WTC11 (cell line): ENCODE data around the gene ZNF3. TPM values are rescaled to one million over a fixed set of nuclear protein-coding genes. Genes with fewer than 3 reads are reported as not detected.

Experiments
- CBFB ChIP-seq: sonication (generic); formaldehyde crosslinking; IDR thresholded peaks from 2 replicates; pipeline ENCODE4 v1.8.1; 2022; ENCODE audit warnings: mild to moderate bottlenecking, low read depth, missing genetic modification reagents
- EMX1 ChIP-seq: fragments of 250-450 bp; sonication (Bioruptor Pico); IDR thresholded peaks from 2 replicates; pipeline ENCODE4 v1.8.0; 2021; ENCODE audit warnings: mild to moderate bottlenecking
- ESRRA ChIP-seq: sonication (generic); formaldehyde crosslinking; IDR thresholded peaks from 2 replicates; pipeline ENCODE4 v1.8.1; 2022; ENCODE audit warnings: mild to moderate bottlenecking, missing genetic modification reagents, borderline replicate concordance
- FOXJ3 ChIP-seq: sonication (generic); formaldehyde crosslinking; IDR thresholded peaks from 2 replicates; pipeline ENCODE4 v1.9.0; 2021; ENCODE audit warnings: missing genetic modification reagents, mild to moderate bottlenecking, borderline replicate concordance
- GRHL2 ChIP-seq: fragments of 250-450 bp; sonication (Bioruptor Pico); IDR thresholded peaks from 2 replicates; pipeline ENCODE4 v1.8.0; 2022; ENCODE audit warnings: mild to moderate bottlenecking, moderate library complexity; ENCODE audit not compliant: insufficient replicate concordance, severe bottlenecking
- KAT7 ChIP-seq: sonication (generic); formaldehyde crosslinking; IDR thresholded peaks from 2 replicates; pipeline ENCODE4 v1.8.1; 2023; ENCODE audit warnings: missing genetic modification reagents, mild to moderate bottlenecking, borderline replicate concordance
- MXD4 ChIP-seq: fragments of 250-450 bp; sonication (Bioruptor Pico); IDR thresholded peaks from 2 replicates; pipeline ENCODE4 v1.8.0; 2021; ENCODE audit warnings: mild to moderate bottlenecking, moderate library complexity, borderline replicate concordance
- MYBL2 ChIP-seq: sonication (generic); formaldehyde crosslinking; IDR thresholded peaks from 2 replicates; pipeline ENCODE4 v1.8.1; 2023; ENCODE audit warnings: mild to moderate bottlenecking, moderate library complexity, missing genetic modification reagents
- NFATC4 ChIP-seq: fragments of 250-450 bp; sonication (Bioruptor Pico); IDR thresholded peaks from 2 replicates; pipeline ENCODE4 v1.9.0; 2021; ENCODE audit warnings: mild to moderate bottlenecking
- NFE2L1 ChIP-seq: sonication (generic); formaldehyde crosslinking; IDR thresholded peaks from 2 replicates; pipeline ENCODE4 v1.8.1; 2023; ENCODE audit warnings: missing genetic modification reagents
- NR3C1 ChIP-seq: sonication (generic); formaldehyde crosslinking; conservative IDR thresholded peaks from 2 replicates; pipeline ENCODE4 v1.8.1; 2023; ENCODE audit warnings: low read depth, mild to moderate bottlenecking, missing genetic modification reagents
- PREB ChIP-seq: sonication (generic); formaldehyde crosslinking; IDR thresholded peaks from 2 replicates; pipeline ENCODE4 v1.8.1; 2022; ENCODE audit warnings: mild to moderate bottlenecking, missing genetic modification reagents, moderate library complexity, borderline replicate concordance
- RELA ChIP-seq: sonication (generic); formaldehyde crosslinking; IDR thresholded peaks from 2 replicates; pipeline ENCODE4 v1.8.1; 2022; ENCODE audit warnings: missing genetic modification reagents, mild to moderate bottlenecking, borderline replicate concordance
- RORB ChIP-seq: fragments of 250-450 bp; sonication (Bioruptor Pico); IDR thresholded peaks from 2 replicates; pipeline ENCODE4 v1.9.0; 2021; ENCODE audit warnings: mild to moderate bottlenecking
- SP1 ChIP-seq: sonication (generic); formaldehyde crosslinking; conservative IDR thresholded peaks from 2 replicates; pipeline ENCODE4 v1.8.1; 2022; ENCODE audit warnings: missing genetic modification reagents
- ZNF121 ChIP-seq: sonication (generic); formaldehyde crosslinking; IDR thresholded peaks from 2 replicates; pipeline ENCODE4 v1.8.0; 2023; ENCODE audit warnings: missing genetic modification reagents
- ZNF219 ChIP-seq: sonication (generic); formaldehyde crosslinking; IDR thresholded peaks from 2 replicates; pipeline ENCODE4 v1.8.0; 2023; ENCODE audit warnings: missing genetic modification reagents, mild to moderate bottlenecking, borderline replicate concordance
- ZNF317 ChIP-seq: sonication (generic); formaldehyde crosslinking; IDR thresholded peaks from 2 replicates; pipeline ENCODE4 v1.8.1; 2023; ENCODE audit warnings: low read depth, mild to moderate bottlenecking, moderate library complexity, missing genetic modification reagents, borderline replicate concordance
- total RNA-seq: library from RNA; stranded (reverse); gene quantifications from 3 replicates; pipeline ENCODE4 v1.2.3, GENCODE V29; 2021
- TF ChIP-seq, protein P1 (sequence below): fragments of 250-450 bp; sonication (Bioruptor Pico); conservative IDR thresholded peaks from 2 replicates; pipeline ENCODE4 v1.9.0; 2021; ENCODE audit warnings: mild to moderate bottlenecking
- TF ChIP-seq, protein P2 (sequence below): sonication (generic); formaldehyde crosslinking; IDR thresholded peaks from 2 replicates; pipeline ENCODE4 v1.8.0; 2023; ENCODE audit warnings: mild to moderate bottlenecking, missing genetic modification reagents
- TF ChIP-seq, protein P3 (sequence below): sonication (generic); formaldehyde crosslinking; IDR thresholded peaks from 2 replicates; pipeline ENCODE4 v1.8.1; 2023; ENCODE audit warnings: mild to moderate bottlenecking, missing genetic modification reagents, borderline replicate concordance
- TF ChIP-seq, protein P4 (sequence below): sonication (generic); formaldehyde crosslinking; IDR thresholded peaks from 2 replicates; pipeline ENCODE4 v1.8.0; 2022; ENCODE audit warnings: mild to moderate bottlenecking, missing genetic modification reagents
- TF ChIP-seq, protein P5 (sequence below): sonication (generic); formaldehyde crosslinking; IDR thresholded peaks from 2 replicates; pipeline ENCODE4 v1.8.0; 2022; ENCODE audit warnings: mild to moderate bottlenecking, missing genetic modification reagents
- TF ChIP-seq, protein P6 (sequence below): fragments of 200-600 bp; IDR thresholded peaks from 2 replicates; pipeline ENCODE4 v1.8.0; 2022; ENCODE audit warnings: antibody characterized with exemption

ZNF3 gene
- total RNA-seq, 1 experiment from 2014 or later: 48.3 TPM

DNA sequence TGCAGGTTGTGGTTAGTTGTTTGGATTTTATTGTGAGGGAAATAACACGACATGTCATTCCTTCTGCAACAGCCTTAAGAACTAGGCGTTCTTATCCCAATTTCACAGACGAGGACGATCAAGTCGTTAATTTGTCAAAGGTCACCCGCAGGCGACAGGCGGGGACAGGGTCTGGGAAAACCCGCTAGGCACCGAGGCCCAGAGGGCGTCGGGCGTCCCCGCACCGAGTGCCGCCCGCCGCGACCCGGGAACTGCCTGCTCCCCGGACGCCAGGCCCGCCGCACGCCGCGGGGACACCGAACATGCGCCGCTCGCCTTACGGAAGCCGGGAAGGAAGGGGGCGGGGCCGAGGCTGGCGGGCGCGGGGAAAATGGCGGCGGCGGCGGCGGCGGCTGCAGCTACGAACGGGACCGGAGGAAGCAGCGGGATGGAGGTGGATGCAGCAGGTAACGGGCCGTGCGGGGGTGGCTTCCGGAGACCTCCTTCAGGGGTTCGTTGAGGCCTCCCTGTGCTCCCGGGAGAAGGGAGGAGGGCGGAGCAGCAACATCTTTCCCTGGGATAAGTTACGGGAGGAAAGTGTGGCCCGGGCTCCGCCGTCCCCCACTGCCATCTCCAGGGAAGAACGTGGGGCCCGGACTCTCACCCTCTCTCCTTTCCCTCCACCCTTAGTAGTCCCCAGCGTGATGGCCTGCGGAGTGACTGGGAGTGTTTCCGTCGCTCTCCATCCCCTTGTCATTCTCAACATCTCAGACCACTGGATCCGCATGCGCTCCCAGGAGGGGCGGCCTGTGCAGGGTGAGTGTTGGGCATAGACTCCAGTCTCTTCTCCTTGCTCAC is 7.3 kb upstream of the ZNF3 start, which contains the start of gene COPS6 (continued):
- TF ChIP-seq, protein P1, sequence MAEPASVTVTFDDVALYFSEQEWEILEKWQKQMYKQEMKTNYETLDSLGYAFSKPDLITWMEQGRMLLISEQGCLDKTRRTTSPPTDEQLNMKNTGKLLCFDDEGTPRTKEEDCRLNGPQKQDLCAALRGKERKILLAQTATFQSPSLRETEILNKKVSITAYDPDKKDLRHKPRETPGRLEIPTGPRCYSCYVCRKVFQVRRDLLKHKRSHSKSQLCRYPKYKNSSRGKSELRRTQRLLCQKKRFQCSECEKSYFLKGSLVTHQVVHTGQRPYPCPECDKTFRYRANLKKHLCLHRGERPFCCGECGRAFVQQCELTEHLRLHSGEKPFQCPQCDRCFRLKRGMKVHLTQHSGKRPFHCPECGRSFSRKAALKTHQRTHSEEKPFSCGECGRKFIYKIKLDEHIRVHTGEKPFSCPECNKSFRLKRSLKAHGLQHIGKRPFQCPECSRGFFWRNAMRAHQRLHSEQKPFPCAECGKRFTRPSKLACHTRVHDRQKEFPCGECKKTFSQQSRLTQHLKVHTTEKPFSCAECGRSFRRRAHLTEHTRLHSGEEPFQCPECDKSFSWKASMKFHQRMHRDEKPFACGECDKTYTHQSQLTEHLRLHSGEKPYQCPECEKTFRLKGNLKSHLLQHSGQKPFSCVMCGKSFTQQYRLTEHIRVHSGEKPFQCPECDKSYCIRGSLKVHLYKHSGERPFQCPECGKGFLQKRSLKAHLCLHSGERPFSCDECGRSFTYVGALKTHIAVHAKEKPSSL: no peak
- TF ChIP-seq KAT7 (CRISPR knock-in tag) (peak; percentile 50; the same call in 1 of the 2 replicates), MXD4 (CRISPR knock-in tag) (no peak), EMX1 (CRISPR knock-in tag) (no peak), RELA (CRISPR knock-in tag) (peak; percentile 79), SP1 (CRISPR knock-in tag) (peak; percentile 99), ZNF121 (CRISPR knock-in tag) (no peak), NR3C1 (CRISPR knock-in tag) (no peak), ZNF219 (CRISPR knock-in tag) (no peak), RORB (no peak), CBFB (CRISPR knock-in tag) (no peak), PREB (0 out of 2 replicates have a peak, but pooled peaks have one; percentile 77), MYBL2 (CRISPR knock-in tag) (peak; percentile 83), FOXJ3 (CRISPR knock-in tag) (no peak), GRHL2 (no peak), ESRRA (0 out of 2 replicates have a peak, but pooled peaks have one; percentile 70), ZNF317 (0 out of 2 replicates have a peak, but pooled peaks have one; percentile 37), NFE2L1 (peak; percentile 77; the same call in 1 of the 2 replicates), NFATC4 (CRISPR knock-in tag) (no peak)
- TF ChIP-seq, protein P2, sequence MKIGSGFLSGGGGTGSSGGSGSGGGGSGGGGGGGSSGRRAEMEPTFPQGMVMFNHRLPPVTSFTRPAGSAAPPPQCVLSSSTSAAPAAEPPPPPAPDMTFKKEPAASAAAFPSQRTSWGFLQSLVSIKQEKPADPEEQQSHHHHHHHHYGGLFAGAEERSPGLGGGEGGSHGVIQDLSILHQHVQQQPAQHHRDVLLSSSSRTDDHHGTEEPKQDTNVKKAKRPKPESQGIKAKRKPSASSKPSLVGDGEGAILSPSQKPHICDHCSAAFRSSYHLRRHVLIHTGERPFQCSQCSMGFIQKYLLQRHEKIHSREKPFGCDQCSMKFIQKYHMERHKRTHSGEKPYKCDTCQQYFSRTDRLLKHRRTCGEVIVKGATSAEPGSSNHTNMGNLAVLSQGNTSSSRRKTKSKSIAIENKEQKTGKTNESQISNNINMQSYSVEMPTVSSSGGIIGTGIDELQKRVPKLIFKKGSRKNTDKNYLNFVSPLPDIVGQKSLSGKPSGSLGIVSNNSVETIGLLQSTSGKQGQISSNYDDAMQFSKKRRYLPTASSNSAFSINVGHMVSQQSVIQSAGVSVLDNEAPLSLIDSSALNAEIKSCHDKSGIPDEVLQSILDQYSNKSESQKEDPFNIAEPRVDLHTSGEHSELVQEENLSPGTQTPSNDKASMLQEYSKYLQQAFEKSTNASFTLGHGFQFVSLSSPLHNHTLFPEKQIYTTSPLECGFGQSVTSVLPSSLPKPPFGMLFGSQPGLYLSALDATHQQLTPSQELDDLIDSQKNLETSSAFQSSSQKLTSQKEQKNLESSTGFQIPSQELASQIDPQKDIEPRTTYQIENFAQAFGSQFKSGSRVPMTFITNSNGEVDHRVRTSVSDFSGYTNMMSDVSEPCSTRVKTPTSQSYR: 0 out of 2 replicates have a peak, but pooled peaks have one; percentile 45
- TF ChIP-seq, protein P3, sequence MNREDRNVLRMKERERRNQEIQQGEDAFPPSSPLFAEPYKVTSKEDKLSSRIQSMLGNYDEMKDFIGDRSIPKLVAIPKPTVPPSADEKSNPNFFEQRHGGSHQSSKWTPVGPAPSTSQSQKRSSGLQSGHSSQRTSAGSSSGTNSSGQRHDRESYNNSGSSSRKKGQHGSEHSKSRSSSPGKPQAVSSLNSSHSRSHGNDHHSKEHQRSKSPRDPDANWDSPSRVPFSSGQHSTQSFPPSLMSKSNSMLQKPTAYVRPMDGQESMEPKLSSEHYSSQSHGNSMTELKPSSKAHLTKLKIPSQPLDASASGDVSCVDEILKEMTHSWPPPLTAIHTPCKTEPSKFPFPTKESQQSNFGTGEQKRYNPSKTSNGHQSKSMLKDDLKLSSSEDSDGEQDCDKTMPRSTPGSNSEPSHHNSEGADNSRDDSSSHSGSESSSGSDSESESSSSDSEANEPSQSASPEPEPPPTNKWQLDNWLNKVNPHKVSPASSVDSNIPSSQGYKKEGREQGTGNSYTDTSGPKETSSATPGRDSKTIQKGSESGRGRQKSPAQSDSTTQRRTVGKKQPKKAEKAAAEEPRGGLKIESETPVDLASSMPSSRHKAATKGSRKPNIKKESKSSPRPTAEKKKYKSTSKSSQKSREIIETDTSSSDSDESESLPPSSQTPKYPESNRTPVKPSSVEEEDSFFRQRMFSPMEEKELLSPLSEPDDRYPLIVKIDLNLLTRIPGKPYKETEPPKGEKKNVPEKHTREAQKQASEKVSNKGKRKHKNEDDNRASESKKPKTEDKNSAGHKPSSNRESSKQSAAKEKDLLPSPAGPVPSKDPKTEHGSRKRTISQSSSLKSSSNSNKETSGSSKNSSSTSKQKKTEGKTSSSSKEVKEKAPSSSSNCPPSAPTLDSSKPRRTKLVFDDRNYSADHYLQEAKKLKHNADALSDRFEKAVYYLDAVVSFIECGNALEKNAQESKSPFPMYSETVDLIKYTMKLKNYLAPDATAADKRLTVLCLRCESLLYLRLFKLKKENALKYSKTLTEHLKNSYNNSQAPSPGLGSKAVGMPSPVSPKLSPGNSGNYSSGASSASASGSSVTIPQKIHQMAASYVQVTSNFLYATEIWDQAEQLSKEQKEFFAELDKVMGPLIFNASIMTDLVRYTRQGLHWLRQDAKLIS: 0 out of 2 replicates have a peak, but pooled peaks have one; percentile 75
- TF ChIP-seq, protein P4, sequence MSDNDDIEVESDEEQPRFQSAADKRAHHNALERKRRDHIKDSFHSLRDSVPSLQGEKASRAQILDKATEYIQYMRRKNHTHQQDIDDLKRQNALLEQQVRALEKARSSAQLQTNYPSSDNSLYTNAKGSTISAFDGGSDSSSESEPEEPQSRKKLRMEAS (CRISPR knock-in tag): peak; percentile 95; the same call in 1 of the 2 replicates
- TF ChIP-seq, protein P5, sequence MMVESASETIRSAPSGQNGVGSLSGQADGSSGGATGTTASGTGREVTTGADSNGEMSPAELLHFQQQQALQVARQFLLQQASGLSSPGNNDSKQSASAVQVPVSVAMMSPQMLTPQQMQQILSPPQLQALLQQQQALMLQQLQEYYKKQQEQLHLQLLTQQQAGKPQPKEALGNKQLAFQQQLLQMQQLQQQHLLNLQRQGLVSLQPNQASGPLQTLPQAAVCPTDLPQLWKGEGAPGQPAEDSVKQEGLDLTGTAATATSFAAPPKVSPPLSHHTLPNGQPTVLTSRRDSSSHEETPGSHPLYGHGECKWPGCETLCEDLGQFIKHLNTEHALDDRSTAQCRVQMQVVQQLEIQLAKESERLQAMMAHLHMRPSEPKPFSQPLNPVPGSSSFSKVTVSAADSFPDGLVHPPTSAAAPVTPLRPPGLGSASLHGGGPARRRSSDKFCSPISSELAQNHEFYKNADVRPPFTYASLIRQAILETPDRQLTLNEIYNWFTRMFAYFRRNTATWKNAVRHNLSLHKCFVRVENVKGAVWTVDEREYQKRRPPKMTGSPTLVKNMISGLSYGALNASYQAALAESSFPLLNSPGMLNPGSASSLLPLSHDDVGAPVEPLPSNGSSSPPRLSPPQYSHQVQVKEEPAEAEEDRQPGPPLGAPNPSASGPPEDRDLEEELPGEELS: peak; percentile 92
- TF ChIP-seq, protein P6, sequence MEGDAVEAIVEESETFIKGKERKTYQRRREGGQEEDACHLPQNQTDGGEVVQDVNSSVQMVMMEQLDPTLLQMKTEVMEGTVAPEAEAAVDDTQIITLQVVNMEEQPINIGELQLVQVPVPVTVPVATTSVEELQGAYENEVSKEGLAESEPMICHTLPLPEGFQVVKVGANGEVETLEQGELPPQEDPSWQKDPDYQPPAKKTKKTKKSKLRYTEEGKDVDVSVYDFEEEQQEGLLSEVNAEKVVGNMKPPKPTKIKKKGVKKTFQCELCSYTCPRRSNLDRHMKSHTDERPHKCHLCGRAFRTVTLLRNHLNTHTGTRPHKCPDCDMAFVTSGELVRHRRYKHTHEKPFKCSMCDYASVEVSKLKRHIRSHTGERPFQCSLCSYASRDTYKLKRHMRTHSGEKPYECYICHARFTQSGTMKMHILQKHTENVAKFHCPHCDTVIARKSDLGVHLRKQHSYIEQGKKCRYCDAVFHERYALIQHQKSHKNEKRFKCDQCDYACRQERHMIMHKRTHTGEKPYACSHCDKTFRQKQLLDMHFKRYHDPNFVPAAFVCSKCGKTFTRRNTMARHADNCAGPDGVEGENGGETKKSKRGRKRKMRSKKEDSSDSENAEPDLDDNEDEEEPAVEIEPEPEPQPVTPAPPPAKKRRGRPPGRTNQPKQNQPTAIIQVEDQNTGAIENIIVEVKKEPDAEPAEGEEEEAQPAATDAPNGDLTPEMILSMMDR: no peak
